ENCODE data around the gene DNAH3.

GRCh38 chr16:20939611-20940010, 211.0 kb downstream of the DNAH3 start:
- TF ChIP-seq POLR2AphosphoS5 (IDR thresholded peaks at IDR 0.05; ENCODE audit: low read depth, low read length) (no peak), REST (IDR thresholded peaks at IDR 0.05; ENCODE audit: insufficient read depth in 1 of 2, low read depth in 2 of 2, low read length in 2 of 2) (no peak)
